Caco-2 (cell line): ENCODE measurements around the gene GAS6. TPM values are rescaled to one million over a fixed set of nuclear protein-coding genes. Genes with fewer than 3 reads are reported as not detected.

Experiments used
- BruUV-seq: library from RNA; stranded (reverse); fragments of 400-500 nt; replicated peaks from 2 replicates; lab custom pipeline; 2021; lab: Mats Ljungman, UMichigan
- CTCF ChIA-PET: fragments of 300-600 bp; sonication (Branson Sonifier 250); formaldehyde crosslinking; loops from one replicate; lab custom pipeline; 2022; ENCODE audit warnings: antibody characterized with exemption; lab: Charles Lee
- POLR2A ChIA-PET: fragments of 300-600 bp; sonication (Branson Sonifier 250); formaldehyde crosslinking; loops from one replicate; lab custom pipeline; 2022; ENCODE audit warnings: antibody characterized with exemption; lab: Charles Lee
- DNase-seq, 2 experiments: peaks; one replicate each; pipeline versions ENCODE4 v3.0.0 to v3.0.0-alpha.2; 2020 to 2022
- H3K27me3 ChIP-seq: replicated peaks from 2 replicates; pipeline ENCODE4 v1.6.0; 2011; ENCODE audit warnings: low read length; ENCODE audit not compliant: control insufficient read depth, insufficient read depth
- H3K36me3 ChIP-seq: 2 replicates; pipeline ENCODE4 v1.5.1; 2011; ENCODE audit warnings: low read length; ENCODE audit not compliant: control insufficient read depth, insufficient read depth
- H3K4me1 ChIP-seq: fragments of 250-450 bp; sonication (Bioruptor Pico); 2 replicates; pipeline ENCODE4 v1.5.1; 2020; ENCODE audit warnings: mild to moderate bottlenecking
- H3K4me3 ChIP-seq: 2 replicates; pipeline ENCODE4 v1.5.1; 2011; ENCODE audit warnings: low read depth, mild to moderate bottlenecking, control low read depth, low read length
- H3K9me3 ChIP-seq: fragments of 250-450 bp; sonication (Bioruptor Pico); 2 replicates; pipeline ENCODE4 v1.5.1; 2020; ENCODE audit warnings: mild to moderate bottlenecking, moderate library complexity
- H3K27ac Mint-ChIP-seq: one replicate; pipeline ENCODE4 v1.8.0; 2022; ENCODE audit warnings: mixed read lengths; ENCODE audit not compliant: unreplicated experiment
- H3K27me3 Mint-ChIP-seq: one replicate; pipeline ENCODE4 v1.8.0; 2022; ENCODE audit warnings: mixed read lengths; ENCODE audit not compliant: insufficient read depth, unreplicated experiment
- H3K36me3 Mint-ChIP-seq: one replicate; pipeline ENCODE4 v1.8.0; 2022; ENCODE audit warnings: mild to moderate bottlenecking, mixed read lengths; ENCODE audit not compliant: insufficient read depth, unreplicated experiment
- H3K4me1 Mint-ChIP-seq: one replicate; pipeline ENCODE4 v1.8.0; 2022; ENCODE audit warnings: low read depth, mixed read lengths; ENCODE audit not compliant: unreplicated experiment
- H3K4me3 Mint-ChIP-seq: one replicate; pipeline ENCODE4 v1.8.0; 2022; ENCODE audit warnings: mild to moderate bottlenecking, moderate library complexity, mixed read lengths; ENCODE audit not compliant: unreplicated experiment
- H3K9me3 Mint-ChIP-seq: one replicate; pipeline ENCODE4 v1.8.0; 2022; ENCODE audit warnings: mixed read lengths; ENCODE audit not compliant: unreplicated experiment
- intact Hi-C: fragments of 100-400 bp; cut with micrococcal nuclease; formaldehyde crosslinking; loops from one replicate; pipeline ENCODE4 v1.10.0; 2022; ENCODE audit not compliant: unreplicated experiment
- total RNA-seq: library from RNA; stranded (reverse); gene quantifications from 2 replicates; pipeline ENCODE4 v1.2.3, GENCODE V29; 2022
- TF ChIP-seq, protein P1 (sequence below), 2 experiments: fragments of 200-600 bp in 1 of 2; IDR thresholded peaks; 1 replicate in 1 of 2; 2 replicates in 1 of 2; pipeline versions ENCODE4 v1.5.1 to v1.8.0; 2011 to 2022; ENCODE audit warnings: antibody characterized with exemption in 1 of 2, control low read depth in 1 of 2, inconsistent platforms in 1 of 2, low read depth in 1 of 2, low read length in 1 of 2, mild to moderate bottlenecking in 1 of 2, moderate library complexity in 1 of 2; ENCODE audit not compliant: insufficient read depth in 1 of 2, severe bottlenecking in 1 of 2, unreplicated experiment in 1 of 2

GAS6 gene
- total RNA-seq, 1 experiment from 2014 or later: 34.8 TPM

- ChIA-PET POLR2A (no interaction called here), CTCF (no interaction called here)
- intact Hi-C loops: no loop called here
- DNase-seq: peak; percentile 45 to 66
- H3K4me1 Mint-ChIP-seq: peaks cover 13% of the 10 kb centered on the region
- peak overlapping the region; percentile 77 for H3K27ac Mint-ChIP-seq
- H3K4me1 ChIP-seq: peaks cover 13% of the 10 kb centered on the region
- no peaks in the 10 kb centered on the region for H3K9me3 Mint-ChIP-seq
- no peak overlapping the region for H3K4me3 Mint-ChIP-seq
- no peaks in the 10 kb centered on the region for H3K27me3 ChIP-seq
- H3K36me3 ChIP-seq: no peaks in the 10 kb centered on the region; the same call in 1 of the 2 replicates
- H3K4me3 ChIP-seq: no peak overlapping the region
- H3K9me3 ChIP-seq: no peaks in the 10 kb centered on the region
- no TSS peak for BruUV-seq
- H3K36me3 Mint-ChIP-seq: peaks cover 13% of the 10 kb centered on the region
- TF ChIP-seq, protein P1, sequence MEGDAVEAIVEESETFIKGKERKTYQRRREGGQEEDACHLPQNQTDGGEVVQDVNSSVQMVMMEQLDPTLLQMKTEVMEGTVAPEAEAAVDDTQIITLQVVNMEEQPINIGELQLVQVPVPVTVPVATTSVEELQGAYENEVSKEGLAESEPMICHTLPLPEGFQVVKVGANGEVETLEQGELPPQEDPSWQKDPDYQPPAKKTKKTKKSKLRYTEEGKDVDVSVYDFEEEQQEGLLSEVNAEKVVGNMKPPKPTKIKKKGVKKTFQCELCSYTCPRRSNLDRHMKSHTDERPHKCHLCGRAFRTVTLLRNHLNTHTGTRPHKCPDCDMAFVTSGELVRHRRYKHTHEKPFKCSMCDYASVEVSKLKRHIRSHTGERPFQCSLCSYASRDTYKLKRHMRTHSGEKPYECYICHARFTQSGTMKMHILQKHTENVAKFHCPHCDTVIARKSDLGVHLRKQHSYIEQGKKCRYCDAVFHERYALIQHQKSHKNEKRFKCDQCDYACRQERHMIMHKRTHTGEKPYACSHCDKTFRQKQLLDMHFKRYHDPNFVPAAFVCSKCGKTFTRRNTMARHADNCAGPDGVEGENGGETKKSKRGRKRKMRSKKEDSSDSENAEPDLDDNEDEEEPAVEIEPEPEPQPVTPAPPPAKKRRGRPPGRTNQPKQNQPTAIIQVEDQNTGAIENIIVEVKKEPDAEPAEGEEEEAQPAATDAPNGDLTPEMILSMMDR (IDR thresholded peaks at IDR 0.05; ENCODE audit: insufficient read depth in 1 of 2, low read depth in 1 of 2, low read length in 1 of 2, severe bottlenecking in 1 of 2, unreplicated experiment in 1 of 2): no peak
- H3K27me3 Mint-ChIP-seq: no peaks in the 10 kb centered on the region
These were observed 26.1 kb downstream of the GAS6 start for GRCh38 chr13:113837560-113838355.

- H3K4me1 ChIP-seq: peaks cover 13% of the 10 kb centered on the region
- peaks cover 13% of the 10 kb centered on the region for H3K36me3 Mint-ChIP-seq
- TF ChIP-seq, protein P1 (IDR thresholded peaks at IDR 0.05; ENCODE audit: insufficient read depth in 1 of 2, low read depth in 1 of 2, low read length in 1 of 2, severe bottlenecking in 1 of 2, unreplicated experiment in 1 of 2): no peak
- H3K27ac Mint-ChIP-seq: peak overlapping the region; percentile 77
- ChIA-PET CTCF (no interaction called here), POLR2A (no interaction called here)
- no peak overlapping the region for H3K4me3 Mint-ChIP-seq
- intact Hi-C loops: no loop called here
- no peaks in the 10 kb centered on the region for H3K9me3 Mint-ChIP-seq
- H3K9me3 ChIP-seq: no peaks in the 10 kb centered on the region
- H3K36me3 ChIP-seq: no peaks in the 10 kb centered on the region; the same call in 1 of the 2 replicates
- peaks cover 13% of the 10 kb centered on the region for H3K4me1 Mint-ChIP-seq
- no TSS peak for BruUV-seq
- no peaks in the 10 kb centered on the region for H3K27me3 Mint-ChIP-seq
- no peaks in the 10 kb centered on the region for H3K27me3 ChIP-seq
- peak in 1 of 2 experiments; percentile 66 for DNase-seq
- H3K4me3 ChIP-seq: no peak overlapping the region
These were observed 26.9 kb downstream of the GAS6 start for GRCh38 chr13:113836768-113837559.

GRCh38 chr13:113835461-113836270 is 28.2 kb downstream of the GAS6 start:
- DNase-seq: no peak
- ChIA-PET CTCF (no interaction called here), POLR2A (no interaction called here)
- Mint-ChIP-seq H3K36me3 (peaks cover 13% of the 10 kb centered on the region), H3K4me1 (peaks cover 13% of the 10 kb centered on the region), H3K27ac (no peak overlapping the region), H3K4me3 (no peak overlapping the region), H3K27me3 (no peaks in the 10 kb centered on the region), H3K9me3 (no peaks in the 10 kb centered on the region)
- Histone ChIP-seq H3K4me1 (peaks cover 13% of the 10 kb centered on the region), H3K27me3 (no peaks in the 10 kb centered on the region), H3K9me3 (no peaks in the 10 kb centered on the region), H3K36me3 (no peaks in the 10 kb centered on the region; the same call in 1 of the 2 replicates), H3K4me3 (no peak overlapping the region)
- intact Hi-C loops: no loop called here
- TF ChIP-seq, protein P1 (IDR thresholded peaks at IDR 0.05; ENCODE audit: insufficient read depth in 1 of 2, low read depth in 1 of 2, low read length in 1 of 2, severe bottlenecking in 1 of 2, unreplicated experiment in 1 of 2): no peak
- BruUV-seq: no TSS peak
